ENCODE measurements around the gene TKT.

- TF ChIP-seq CTCF (IDR thresholded peaks at IDR 0.05) (no peak), POLR2A (IDR thresholded peaks at IDR 0.05) (no peak)
Observed at GRCh38 chr3:53181528-53181927, 74.3 kb downstream of the TKT start.
